ENCODE data around the gene COX6B2. TPM values are rescaled to one million over a fixed set of nuclear protein-coding genes. Genes with fewer than 3 reads are reported as not detected.

COX6B2 gene
- total RNA-seq: not detected in 2 replicates

GRCh38 chr19:55354698-55355212 is at the start of gene COX6B2:
COX6B2 (minus strand) TSS chr19:55354719; CDS start chr19:55354521, 198 bp downstream.

GRCh38 chr19:55385724-55386492 is 31.4 kb upstream of the COX6B2 start, which contains the start of gene RPL28:
RPL28 (plus strand) TSS chr19:55385932; CDS start chr19:55386358, 426 bp downstream.

GRCh38 chr19:55384131-55384919 is 29.8 kb upstream of the COX6B2 start, which contains the start of gene TMEM238:
TMEM238 (minus strand) TSS chr19:55384292; CDS start chr19:55384259, 33 bp downstream.

GRCh38 chr19:55376241-55376933 is 21.9 kb upstream of the COX6B2 start, which contains the start of gene TMEM190:
TMEM190 (plus strand) TSS chr19:55376826; CDS start chr19:55376854, 28 bp downstream.

GRCh38 chr19:55370305-55370988 is 15.9 kb upstream of the COX6B2 start, which contains the start of gene IL11:
IL11 (minus strand) TSS chr19:55370463; CDS start chr19:55370310, 153 bp downstream.

GRCh38 chr19:55362990-55363716 is 8.6 kb upstream of the COX6B2 start, which contains the start of gene GARIN5B:
GARIN5B (minus strand) TSS chr19:55363260; CDS start chr19:55363066, 194 bp downstream.

GRCh38 chr19:55339105-55339888 is 15.2 kb downstream of the COX6B2 start, which contains the start of gene KMT5C:
KMT5C (plus strand) TSS chr19:55339876; CDS start chr19:55341937, 2,061 bp downstream.

GRCh38 chr19:55325172-55325571 is 29.3 kb downstream of the COX6B2 start, which contains the start of gene TMEM150B:
TMEM150B (minus strand) TSS chr19:55325341; CDS start chr19:55321036, 4,305 bp downstream.

Other genes starting within 250 kb of the COX6B2 start
- 52.8 and 53.7 TPM in 2 replicates for gene PPP1R12C, start 237.1 kb downstream of the COX6B2 start, total RNA-seq
- not detected in 2 replicates for gene TNNT1, start 205.5 kb downstream of the COX6B2 start, total RNA-seq
- gene TNNI3, start 197.0 kb downstream of the COX6B2 start, total RNA-seq: not detected in 2 replicates
- gene DNAAF3, start 188.1 kb downstream of the COX6B2 start, total RNA-seq: 0.34 TPM in 1 of 2 replicates, not detected in the other
- gene SYT5, start 174.4 kb downstream of the COX6B2 start, total RNA-seq: 0.25 TPM in 1 of 2 replicates, not detected in the other
- gene PTPRH, start 145.2 kb downstream of the COX6B2 start, total RNA-seq: 1.8 and 5.5 TPM in 2 replicates
- 0.44 and 0.73 TPM in 2 replicates for gene TMEM86B, start 126.0 kb downstream of the COX6B2 start, total RNA-seq
- gene PPP6R1, start 95.7 kb downstream of the COX6B2 start, total RNA-seq: 36.8 and 38.3 TPM in 2 replicates
- 23.6 and 31.0 TPM in 2 replicates for gene HSPBP1, start 74.6 kb downstream of the COX6B2 start, total RNA-seq
- gene BRSK1, start 70.7 kb downstream of the COX6B2 start, total RNA-seq: 0.94 and 4.6 TPM in 2 replicates
- not detected in 2 replicates for gene TMEM150B, start 29.4 kb downstream of the COX6B2 start, total RNA-seq
- gene KMT5C, start 14.8 kb downstream of the COX6B2 start, total RNA-seq: 4.2 and 8.7 TPM in 2 replicates
- gene GARIN5B, start 8.5 kb upstream of the COX6B2 start, total RNA-seq: not detected in 2 replicates
- gene IL11, start 15.7 kb upstream of the COX6B2 start, total RNA-seq: 0.15 and 0.31 TPM in 2 replicates
- gene TMEM190, start 22.1 kb upstream of the COX6B2 start, total RNA-seq: not detected in 2 replicates
- gene TMEM238, start 29.6 kb upstream of the COX6B2 start, total RNA-seq: 0.19 and 0.83 TPM in 2 replicates
- 656 and 731 TPM in 2 replicates for gene RPL28, start 31.2 kb upstream of the COX6B2 start, total RNA-seq
- 22.0 and 33.7 TPM in 2 replicates for gene UBE2S, start 53.1 kb upstream of the COX6B2 start, total RNA-seq
- gene SHISA7, start 88.6 kb upstream of the COX6B2 start, total RNA-seq: not detected in 2 replicates
- 84.9 and 94.9 TPM in 2 replicates for gene ISOC2, start 106.9 kb upstream of the COX6B2 start, total RNA-seq
- gene C19orf85, start 110.0 kb upstream of the COX6B2 start, total RNA-seq: not detected in 2 replicates
- gene ZNF628, start 121.9 kb upstream of the COX6B2 start, total RNA-seq: 5.8 and 8.5 TPM in 2 replicates
- 4.2 and 11.4 TPM in 2 replicates for gene NAT14, start 130.5 kb upstream of the COX6B2 start, total RNA-seq
- gene SSC5D, start 133.7 kb upstream of the COX6B2 start, total RNA-seq: 70.0 and 81.2 TPM in 2 replicates
- not detected in 2 replicates for gene SBK2, start 182.4 kb upstream of the COX6B2 start, total RNA-seq
- not detected in 2 replicates for gene SBK3, start 190.8 kb upstream of the COX6B2 start, total RNA-seq
- gene ZNF579, start 226.1 kb upstream of the COX6B2 start, total RNA-seq: 6.3 and 6.6 TPM in 2 replicates
- 4.9 and 7.0 TPM in 2 replicates for gene FIZ1, start 244.8 kb upstream of the COX6B2 start, total RNA-seq
- gene ZNF524, start 245.6 kb upstream of the COX6B2 start, total RNA-seq: 17.9 and 21.6 TPM in 2 replicates